Liver (tissue), 9 donors: Measurements from ENCODE around the gene TMED6. TPM values are rescaled to one million over a fixed set of nuclear protein-coding genes. Genes with fewer than 3 reads are reported as not detected.

Experiments used
- DNase-seq: peaks from one replicate; pipeline ENCODE4 v3.0.0-alpha.2; 2017; ENCODE audit warnings: low spot score
- H3K27ac ChIP-seq, 2 donors: one replicate each; pipeline ENCODE4 v1.7.0; 2013; ENCODE audit warnings: inconsistent platforms in 2 of 2, low read length in 2 of 2, control low read depth in 1 of 2, low read depth in 1 of 2, mild to moderate bottlenecking in 1 of 2
- H3K27me3 ChIP-seq, 4 donors: one replicate each; pipeline versions ENCODE4 v1.6.1 to v1.7.0; 2013; ENCODE audit warnings: low read length in 3 of 4, inconsistent platforms in 1 of 4, mild to moderate bottlenecking in 1 of 4, moderate library complexity in 1 of 4; ENCODE audit not compliant: control insufficient read depth in 4 of 4, insufficient read depth in 4 of 4
- H3K36me3 ChIP-seq, 4 donors: one replicate each; pipeline versions ENCODE4 v1.6.1 to v1.7.0; 2013; ENCODE audit warnings: low read length in 3 of 4, mild to moderate bottlenecking in 3 of 4, low read depth in 1 of 4, moderate library complexity in 1 of 4; ENCODE audit not compliant: control insufficient read depth in 4 of 4, insufficient read depth in 3 of 4
- H3K4me1 ChIP-seq, 4 donors: one replicate each; pipeline versions ENCODE4 v1.6.1 to v1.7.0; 2013; ENCODE audit warnings: low read length in 3 of 4, mild to moderate bottlenecking in 3 of 4, moderate library complexity in 1 of 4; ENCODE audit not compliant: control insufficient read depth in 4 of 4, insufficient read depth in 4 of 4
- H3K4me3 ChIP-seq, 3 donors: one replicate each; pipeline versions ENCODE4 v1.6.1 to v1.7.0; 2013; ENCODE audit warnings: low read length in 3 of 3, control low read depth in 1 of 3, low read depth in 1 of 3, mild to moderate bottlenecking in 1 of 3
- H3K9ac ChIP-seq, 2 donors: one replicate each; pipeline ENCODE4 v1.7.0; 2013; ENCODE audit warnings: low read length in 2 of 2, mild to moderate bottlenecking in 2 of 2, moderate library complexity in 2 of 2, control low read depth in 1 of 2, low read depth in 1 of 2
- H3K9me3 ChIP-seq, 4 donors: one replicate each; pipeline versions ENCODE4 v1.6.1 to v1.7.0; 2013; ENCODE audit warnings: low read length in 3 of 4; ENCODE audit not compliant: control insufficient read depth in 4 of 4
- EGR1 ChIP-seq, 2 donors: IDR thresholded peaks; 2 replicates each; pipeline ENCODE4 v1.6.1; 2016 to 2018; ENCODE audit warnings: antibody characterized with exemption in 2 of 2, low read depth in 2 of 2
- FOXA1 ChIP-seq: IDR thresholded peaks from 2 replicates; pipeline ENCODE4 v1.6.1; 2016; ENCODE audit warnings: antibody characterized with exemption
- FOXA2 ChIP-seq: IDR thresholded peaks from 2 replicates; pipeline ENCODE4 v1.6.1; 2016; ENCODE audit warnings: antibody characterized with exemption
- GABPA ChIP-seq, 2 donors: IDR thresholded peaks in 1 of 2; conservative IDR thresholded peaks in 1 of 2; 2 replicates each; pipeline ENCODE4 v1.6.1; 2016; ENCODE audit warnings: antibody characterized with exemption in 2 of 2, mild to moderate bottlenecking in 1 of 2, moderate library complexity in 1 of 2
- HNF4A ChIP-seq, 2 donors: conservative IDR thresholded peaks; 2 replicates each; pipeline ENCODE4 v1.6.1; 2016; ENCODE audit warnings: antibody characterized with exemption in 2 of 2, mild to moderate bottlenecking in 2 of 2
- HNF4G ChIP-seq: IDR thresholded peaks from 2 replicates; pipeline ENCODE4 v1.6.1; 2016; ENCODE audit warnings: antibody characterized with exemption
- JUND ChIP-seq, 2 donors: IDR thresholded peaks; 2 replicates each; pipeline ENCODE4 v1.6.1; 2016; ENCODE audit warnings: antibody characterized with exemption in 2 of 2
- MAX ChIP-seq: IDR thresholded peaks from 2 replicates; pipeline ENCODE4 v1.6.1; 2016; ENCODE audit warnings: antibody characterized with exemption
- NR2F2 ChIP-seq: IDR thresholded peaks from 2 replicates; pipeline ENCODE4 v1.6.1; 2016; ENCODE audit warnings: antibody characterized with exemption
- RAD21 ChIP-seq, 2 donors: IDR thresholded peaks; 2 replicates each; pipeline ENCODE4 v1.6.1; 2016; ENCODE audit warnings: antibody characterized with exemption in 2 of 2, mild to moderate bottlenecking in 2 of 2
- REST ChIP-seq: IDR thresholded peaks from 2 replicates; pipeline ENCODE4 v1.6.1; 2016; ENCODE audit warnings: antibody characterized with exemption, mild to moderate bottlenecking
- RXRA ChIP-seq, 2 donors: IDR thresholded peaks; 2 replicates each; pipeline ENCODE4 v1.6.1; 2017 to 2018; ENCODE audit warnings: antibody characterized with exemption in 2 of 2, mild to moderate bottlenecking in 1 of 2
- SP1 ChIP-seq: IDR thresholded peaks from 2 replicates; pipeline ENCODE4 v1.6.1; 2018; ENCODE audit warnings: antibody characterized with exemption, mild to moderate bottlenecking
- TAF1 ChIP-seq: conservative IDR thresholded peaks from 2 replicates; pipeline ENCODE4 v1.6.1; 2016; ENCODE audit warnings: antibody characterized with exemption, mild to moderate bottlenecking
- YY1 ChIP-seq: IDR thresholded peaks from 2 replicates; pipeline ENCODE4 v1.6.1; 2016; ENCODE audit warnings: antibody characterized with exemption, mild to moderate bottlenecking
- WGBS: extraction: QIAGEN DNeasy Blood & Tissue Kit; methylation state at CpG from one replicate; pipeline ENCODE4 v1.1.7; 2013; 5-methylcytosine and 5-hydroxymethylcytosine counted together
- polyA plus RNA-seq, 2 donors: library from polyadenylated mRNA; stranded (reverse) in 1 of 2; unstranded in 1 of 2; fragments of 200-250 nt in 1 of 2; fragments of >200 nt in 1 of 2; fragmentation: Nextera tagmentation in 1 of 2; extraction: Ambion mirVana in 1 of 2; gene quantifications; one replicate each; pipeline versions ENCODE4 v1.2.1 to v1.2.3, GENCODE V29; 2013 to 2015
- total RNA-seq, 2 donors: library from RNA; depleted of rRNA; stranded (reverse); fragments of >200 nt; gene quantifications; one replicate each; pipeline ENCODE4 v1.2.3, GENCODE V29; 2014
- TF ChIP-seq, protein P1 (sequence below): IDR thresholded peaks from 2 replicates; pipeline ENCODE4 v1.6.1; 2016; ENCODE audit warnings: antibody characterized with exemption
- TF ChIP-seq, protein P2 (sequence below): fragments of 150-350 bp; IDR thresholded peaks from 2 replicates; pipeline ENCODE4 v1.5.1; 2017; ENCODE audit warnings: improper control_type of control experiment, low read depth, low read length; ENCODE audit not compliant: missing input control
- TF ChIP-seq, protein P3 (sequence below): IDR thresholded peaks from 2 replicates; pipeline ENCODE4 v1.6.1; 2016; ENCODE audit warnings: antibody characterized with exemption
- donor health status: healthy.
- donor health status: healthy.
- donor health status: healthy.
- donor health status: healthy.
- donor health status: healthy.

Gene TMED6
- total and polyA plus RNA-seq, 4 donors, result 0.18 to 46.2 (median 11.0) TPM

DNA sequence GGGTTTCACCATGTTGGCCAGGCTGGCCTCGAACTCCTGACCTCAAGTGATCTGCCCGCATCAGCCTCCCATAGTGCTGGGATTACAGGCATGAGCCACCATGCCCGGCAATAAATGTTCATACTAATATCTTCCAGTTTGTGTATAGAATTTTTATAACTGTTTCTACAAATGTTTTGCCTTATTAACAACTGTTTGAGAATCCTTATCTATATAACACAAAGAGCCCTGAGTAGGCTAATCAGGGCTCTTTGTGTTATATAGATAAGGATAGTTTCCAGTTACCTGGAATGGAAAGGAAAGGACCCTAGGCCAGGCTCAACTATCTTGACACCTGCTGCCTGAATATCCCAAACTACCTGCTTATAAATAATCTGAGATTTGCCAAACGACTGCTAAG is 17.3 kb upstream of the TMED6 start:
- H3K9ac ChIP-seq, result no peak overlapping the region
- peaks cover 10 to 55% (median 47%) of the 10 kb centered on the region in 4 donors for H3K36me3 ChIP-seq
- no peak overlapping the region for H3K27ac ChIP-seq
- no peak overlapping the region for H3K4me3 ChIP-seq
- H3K27me3 ChIP-seq, result no peaks in the 10 kb centered on the region
- no peak for DNase-seq
- no peaks in the 10 kb centered on the region for H3K9me3 ChIP-seq
- WGBS, result 98% methylated on average over 4 of the region's 4 CpGs
- TF ChIP-seq MAX, result no peak
- no peak for TF ChIP-seq RAD21 (IDR thresholded peaks at IDR 0.05)
- TF ChIP-seq HNF4A (conservative IDR thresholded peaks at IDR 0.05), result no peak
- TF ChIP-seq, protein P1, sequence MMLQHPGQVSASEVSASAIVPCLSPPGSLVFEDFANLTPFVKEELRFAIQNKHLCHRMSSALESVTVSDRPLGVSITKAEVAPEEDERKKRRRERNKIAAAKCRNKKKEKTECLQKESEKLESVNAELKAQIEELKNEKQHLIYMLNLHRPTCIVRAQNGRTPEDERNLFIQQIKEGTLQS, result no peak
- no peak for TF ChIP-seq RXRA (IDR thresholded peaks at IDR 0.05)
- no peak for TF ChIP-seq JUND (IDR thresholded peaks at IDR 0.05)
- TF ChIP-seq HNF4G, result no peak
- no peak for TF ChIP-seq FOXA2
- TF ChIP-seq YY1, result no peak
- TF ChIP-seq, protein P2, sequence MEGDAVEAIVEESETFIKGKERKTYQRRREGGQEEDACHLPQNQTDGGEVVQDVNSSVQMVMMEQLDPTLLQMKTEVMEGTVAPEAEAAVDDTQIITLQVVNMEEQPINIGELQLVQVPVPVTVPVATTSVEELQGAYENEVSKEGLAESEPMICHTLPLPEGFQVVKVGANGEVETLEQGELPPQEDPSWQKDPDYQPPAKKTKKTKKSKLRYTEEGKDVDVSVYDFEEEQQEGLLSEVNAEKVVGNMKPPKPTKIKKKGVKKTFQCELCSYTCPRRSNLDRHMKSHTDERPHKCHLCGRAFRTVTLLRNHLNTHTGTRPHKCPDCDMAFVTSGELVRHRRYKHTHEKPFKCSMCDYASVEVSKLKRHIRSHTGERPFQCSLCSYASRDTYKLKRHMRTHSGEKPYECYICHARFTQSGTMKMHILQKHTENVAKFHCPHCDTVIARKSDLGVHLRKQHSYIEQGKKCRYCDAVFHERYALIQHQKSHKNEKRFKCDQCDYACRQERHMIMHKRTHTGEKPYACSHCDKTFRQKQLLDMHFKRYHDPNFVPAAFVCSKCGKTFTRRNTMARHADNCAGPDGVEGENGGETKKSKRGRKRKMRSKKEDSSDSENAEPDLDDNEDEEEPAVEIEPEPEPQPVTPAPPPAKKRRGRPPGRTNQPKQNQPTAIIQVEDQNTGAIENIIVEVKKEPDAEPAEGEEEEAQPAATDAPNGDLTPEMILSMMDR, result no peak
- TF ChIP-seq, protein P3, sequence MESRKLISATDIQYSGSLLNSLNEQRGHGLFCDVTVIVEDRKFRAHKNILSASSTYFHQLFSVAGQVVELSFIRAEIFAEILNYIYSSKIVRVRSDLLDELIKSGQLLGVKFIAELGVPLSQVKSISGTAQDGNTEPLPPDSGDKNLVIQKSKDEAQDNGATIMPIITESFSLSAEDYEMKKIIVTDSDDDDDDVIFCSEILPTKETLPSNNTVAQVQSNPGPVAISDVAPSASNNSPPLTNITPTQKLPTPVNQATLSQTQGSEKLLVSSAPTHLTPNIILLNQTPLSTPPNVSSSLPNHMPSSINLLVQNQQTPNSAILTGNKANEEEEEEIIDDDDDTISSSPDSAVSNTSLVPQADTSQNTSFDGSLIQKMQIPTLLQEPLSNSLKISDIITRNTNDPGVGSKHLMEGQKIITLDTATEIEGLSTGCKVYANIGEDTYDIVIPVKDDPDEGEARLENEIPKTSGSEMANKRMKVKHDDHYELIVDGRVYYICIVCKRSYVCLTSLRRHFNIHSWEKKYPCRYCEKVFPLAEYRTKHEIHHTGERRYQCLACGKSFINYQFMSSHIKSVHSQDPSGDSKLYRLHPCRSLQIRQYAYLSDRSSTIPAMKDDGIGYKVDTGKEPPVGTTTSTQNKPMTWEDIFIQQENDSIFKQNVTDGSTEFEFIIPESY, result no peak
- peaks cover 0 to 13% (median 10%) of the 10 kb centered on the region in 4 donors for H3K4me1 ChIP-seq

GRCh38 chr16:69367980-69368379 is 16.4 kb upstream of the TMED6 start:
- Histone ChIP-seq H3K9me3 (no peaks in the 10 kb centered on the region), H3K4me1 (peaks cover 0 to 4% (median 3%) of the 10 kb centered on the region in 4 donors), H3K27ac (no peak overlapping the region), H3K4me3 (no peak overlapping the region), H3K9ac (no peak overlapping the region), H3K36me3 (peaks cover 10 to 55% (median 49%) of the 10 kb centered on the region in 4 donors), H3K27me3 (no peaks in the 10 kb centered on the region)
- no peak for DNase-seq
- TF ChIP-seq, protein P1, result no peak
- TF ChIP-seq EGR1 (IDR thresholded peaks at IDR 0.05; ENCODE audit: low read depth in 2 of 2), result no peak
- TF ChIP-seq, protein P3, result no peak
- TF ChIP-seq FOXA1, result no peak
- TF ChIP-seq HNF4A (conservative IDR thresholded peaks at IDR 0.05), result no peak
- TF ChIP-seq YY1, result no peak
- TF ChIP-seq HNF4G, result no peak
- no peak for TF ChIP-seq TAF1
- TF ChIP-seq RXRA (IDR thresholded peaks at IDR 0.05), result no peak
- no peak for TF ChIP-seq SP1
- no peak for TF ChIP-seq NR2F2
- TF ChIP-seq FOXA2, result no peak
- no peak for TF ChIP-seq JUND (IDR thresholded peaks at IDR 0.05)
- no peak for TF ChIP-seq MAX
- TF ChIP-seq, protein P2, result no peak
- TF ChIP-seq REST, result no peak
- TF ChIP-seq GABPA (IDR thresholded peaks at IDR 0.05 in 1 of 2, conservative IDR thresholded peaks at IDR 0.05 in 1 of 2), result no peak
- WGBS, result 81% methylated on average over 7 of the region's 7 CpGs
